ENCODE data around the gene ENGASE.

DNA sequence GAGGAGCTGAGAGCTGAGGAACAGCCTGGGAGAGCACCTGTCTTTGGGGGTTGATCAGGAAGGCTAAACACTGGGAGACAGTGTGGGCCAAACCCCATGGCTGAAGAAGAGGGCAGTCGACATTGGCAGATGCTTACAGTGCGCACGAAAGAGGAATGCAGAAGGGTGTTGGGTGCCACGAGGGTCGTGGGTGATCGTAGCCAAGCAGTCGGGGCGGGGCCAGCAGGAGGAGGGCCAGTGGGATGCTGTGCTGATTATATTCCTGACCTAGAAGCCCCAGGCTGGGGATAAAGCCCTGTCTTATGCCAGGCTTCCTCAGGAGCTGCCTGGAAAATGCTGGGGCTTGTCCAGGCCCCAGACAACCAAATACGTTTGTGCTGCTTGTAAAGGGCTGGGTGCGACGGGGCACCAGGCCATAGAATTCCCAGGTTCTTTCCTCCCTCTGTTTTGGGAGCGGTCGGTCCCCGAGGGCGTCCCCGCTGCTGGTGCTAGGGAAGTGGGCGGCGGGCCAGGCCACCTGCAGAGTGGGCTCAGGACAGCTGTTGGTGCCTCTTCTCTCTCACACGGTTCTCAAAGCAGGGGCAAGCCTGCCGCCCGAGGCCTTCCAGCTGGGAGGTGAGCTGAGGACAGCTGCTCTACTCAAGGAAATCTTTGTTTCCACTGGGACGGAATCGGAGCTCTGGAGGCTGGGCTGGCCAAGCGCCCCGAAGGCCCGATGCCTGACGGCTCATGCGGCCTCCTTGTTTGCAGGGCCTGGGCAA, 40.7 kb upstream of the ENGASE start:
- TF ChIP-seq, protein P1, sequence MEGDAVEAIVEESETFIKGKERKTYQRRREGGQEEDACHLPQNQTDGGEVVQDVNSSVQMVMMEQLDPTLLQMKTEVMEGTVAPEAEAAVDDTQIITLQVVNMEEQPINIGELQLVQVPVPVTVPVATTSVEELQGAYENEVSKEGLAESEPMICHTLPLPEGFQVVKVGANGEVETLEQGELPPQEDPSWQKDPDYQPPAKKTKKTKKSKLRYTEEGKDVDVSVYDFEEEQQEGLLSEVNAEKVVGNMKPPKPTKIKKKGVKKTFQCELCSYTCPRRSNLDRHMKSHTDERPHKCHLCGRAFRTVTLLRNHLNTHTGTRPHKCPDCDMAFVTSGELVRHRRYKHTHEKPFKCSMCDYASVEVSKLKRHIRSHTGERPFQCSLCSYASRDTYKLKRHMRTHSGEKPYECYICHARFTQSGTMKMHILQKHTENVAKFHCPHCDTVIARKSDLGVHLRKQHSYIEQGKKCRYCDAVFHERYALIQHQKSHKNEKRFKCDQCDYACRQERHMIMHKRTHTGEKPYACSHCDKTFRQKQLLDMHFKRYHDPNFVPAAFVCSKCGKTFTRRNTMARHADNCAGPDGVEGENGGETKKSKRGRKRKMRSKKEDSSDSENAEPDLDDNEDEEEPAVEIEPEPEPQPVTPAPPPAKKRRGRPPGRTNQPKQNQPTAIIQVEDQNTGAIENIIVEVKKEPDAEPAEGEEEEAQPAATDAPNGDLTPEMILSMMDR (IDR thresholded peaks at IDR 0.05): no peak
- TF ChIP-seq POLR2A (IDR thresholded peaks at IDR 0.05): no peak
- TF ChIP-seq POLR2AphosphoS5 (IDR thresholded peaks at IDR 0.05): no peak
